ENCODE results near the gene KRT86.
A peak's percentile ranks its signal among the peaks of the same experiment; 100 is the strongest.

DNA sequence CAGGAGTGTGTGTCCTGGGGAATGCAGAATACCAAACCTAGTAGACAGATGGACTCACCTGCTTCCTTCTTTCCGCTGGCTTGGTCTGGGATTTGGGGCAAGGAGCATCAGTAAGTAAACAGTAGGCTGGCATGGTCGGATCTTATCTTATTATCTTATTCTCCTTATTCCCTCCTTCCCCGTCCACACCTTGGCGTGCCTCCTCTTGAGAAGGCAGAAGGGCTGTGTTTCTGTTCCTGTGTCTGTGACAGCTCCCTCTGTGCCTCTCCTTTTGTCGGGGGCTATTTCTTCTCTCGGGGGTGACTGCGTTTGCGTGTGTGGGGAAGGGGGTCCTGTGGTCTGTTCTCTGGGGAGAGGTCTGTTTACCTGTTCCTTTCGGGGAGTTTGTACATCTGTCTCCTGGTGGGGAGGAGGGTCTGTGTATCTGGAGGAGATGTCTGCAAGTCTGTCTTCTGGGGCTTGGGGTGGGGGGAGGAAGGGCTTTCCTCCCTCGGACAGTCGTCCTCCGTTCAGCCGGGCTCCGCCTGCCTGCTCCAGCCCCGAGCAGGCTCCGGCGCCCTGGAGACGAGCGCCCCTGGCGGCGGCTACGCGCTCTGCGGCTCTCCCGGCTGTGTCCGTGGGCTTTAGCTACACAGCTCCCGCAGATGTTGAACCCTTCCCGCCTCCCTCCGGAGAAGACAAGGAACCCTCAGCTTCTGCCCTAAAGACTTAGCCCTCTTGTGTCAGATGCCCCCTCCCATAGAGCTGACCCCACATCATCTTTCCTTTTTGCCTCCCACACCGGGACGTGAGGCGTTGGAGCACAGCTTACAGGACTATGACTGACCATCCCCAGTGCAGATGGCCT, 4.4 kb downstream of the KRT86 start:
- TF ChIP-seq CTCF (IDR thresholded peaks at IDR 0.05 in 8 of 11, conservative IDR thresholded peaks at IDR 0.05 in 3 of 11) (peak; percentile 56 to 98 (median 94)), POLR2A (IDR thresholded peaks at IDR 0.05) (no peak), POLR2AphosphoS5 (IDR thresholded peaks at IDR 0.05) (peak in 1 of 3 donors; percentile 29)

Measured in spleen (tissue), 7 donors.